GM12874 (cell line): Measurements from ENCODE around the gene STOM.

ENCODE experiments used
- TF ChIP-seq, protein P1 (sequence below): IDR thresholded peaks from 2 replicates; pipeline ENCODE4 v1.5.1; 2011; ENCODE audit warnings: low read depth, mild to moderate bottlenecking, control low read depth, low read length, moderate library complexity; ENCODE audit not compliant: insufficient read depth

STOM gene

DNA sequence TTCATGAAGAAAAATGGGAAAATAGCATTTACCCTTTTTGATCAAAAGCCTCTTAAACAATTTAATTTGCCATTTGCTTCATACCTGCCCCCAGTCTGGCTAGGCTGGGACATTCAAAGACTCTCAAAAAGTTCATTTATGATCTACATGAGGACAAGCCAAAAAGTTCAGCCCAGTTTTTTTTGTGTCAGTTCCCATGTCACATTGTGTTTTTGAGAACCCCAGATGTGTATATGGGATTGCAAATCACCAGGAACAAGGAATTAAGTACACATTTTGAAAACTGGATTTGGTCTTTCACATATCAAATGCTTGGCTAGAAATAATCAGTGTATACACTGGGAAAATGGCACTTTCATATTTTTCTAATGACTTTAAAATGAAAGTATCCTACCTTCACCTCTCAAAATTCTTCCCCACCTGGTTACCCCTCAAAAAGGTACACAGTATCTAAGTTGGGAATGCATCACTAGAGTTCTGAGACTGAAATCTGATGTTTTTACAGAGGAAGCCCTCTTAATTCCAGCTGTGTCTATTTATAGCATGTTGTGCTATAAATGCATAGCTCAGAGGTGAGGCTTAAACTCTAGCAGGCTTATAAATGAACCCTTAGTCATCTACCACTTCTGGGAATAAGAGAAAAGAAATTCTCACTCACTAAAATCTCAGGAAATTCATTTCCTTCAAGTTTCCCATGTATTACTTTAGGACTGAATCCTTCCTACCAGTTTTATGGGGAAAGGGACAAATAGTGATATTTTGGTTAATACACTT lies 9.3 kb downstream of the STOM start:
- TF ChIP-seq, protein P1, sequence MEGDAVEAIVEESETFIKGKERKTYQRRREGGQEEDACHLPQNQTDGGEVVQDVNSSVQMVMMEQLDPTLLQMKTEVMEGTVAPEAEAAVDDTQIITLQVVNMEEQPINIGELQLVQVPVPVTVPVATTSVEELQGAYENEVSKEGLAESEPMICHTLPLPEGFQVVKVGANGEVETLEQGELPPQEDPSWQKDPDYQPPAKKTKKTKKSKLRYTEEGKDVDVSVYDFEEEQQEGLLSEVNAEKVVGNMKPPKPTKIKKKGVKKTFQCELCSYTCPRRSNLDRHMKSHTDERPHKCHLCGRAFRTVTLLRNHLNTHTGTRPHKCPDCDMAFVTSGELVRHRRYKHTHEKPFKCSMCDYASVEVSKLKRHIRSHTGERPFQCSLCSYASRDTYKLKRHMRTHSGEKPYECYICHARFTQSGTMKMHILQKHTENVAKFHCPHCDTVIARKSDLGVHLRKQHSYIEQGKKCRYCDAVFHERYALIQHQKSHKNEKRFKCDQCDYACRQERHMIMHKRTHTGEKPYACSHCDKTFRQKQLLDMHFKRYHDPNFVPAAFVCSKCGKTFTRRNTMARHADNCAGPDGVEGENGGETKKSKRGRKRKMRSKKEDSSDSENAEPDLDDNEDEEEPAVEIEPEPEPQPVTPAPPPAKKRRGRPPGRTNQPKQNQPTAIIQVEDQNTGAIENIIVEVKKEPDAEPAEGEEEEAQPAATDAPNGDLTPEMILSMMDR = no peak

DNA sequence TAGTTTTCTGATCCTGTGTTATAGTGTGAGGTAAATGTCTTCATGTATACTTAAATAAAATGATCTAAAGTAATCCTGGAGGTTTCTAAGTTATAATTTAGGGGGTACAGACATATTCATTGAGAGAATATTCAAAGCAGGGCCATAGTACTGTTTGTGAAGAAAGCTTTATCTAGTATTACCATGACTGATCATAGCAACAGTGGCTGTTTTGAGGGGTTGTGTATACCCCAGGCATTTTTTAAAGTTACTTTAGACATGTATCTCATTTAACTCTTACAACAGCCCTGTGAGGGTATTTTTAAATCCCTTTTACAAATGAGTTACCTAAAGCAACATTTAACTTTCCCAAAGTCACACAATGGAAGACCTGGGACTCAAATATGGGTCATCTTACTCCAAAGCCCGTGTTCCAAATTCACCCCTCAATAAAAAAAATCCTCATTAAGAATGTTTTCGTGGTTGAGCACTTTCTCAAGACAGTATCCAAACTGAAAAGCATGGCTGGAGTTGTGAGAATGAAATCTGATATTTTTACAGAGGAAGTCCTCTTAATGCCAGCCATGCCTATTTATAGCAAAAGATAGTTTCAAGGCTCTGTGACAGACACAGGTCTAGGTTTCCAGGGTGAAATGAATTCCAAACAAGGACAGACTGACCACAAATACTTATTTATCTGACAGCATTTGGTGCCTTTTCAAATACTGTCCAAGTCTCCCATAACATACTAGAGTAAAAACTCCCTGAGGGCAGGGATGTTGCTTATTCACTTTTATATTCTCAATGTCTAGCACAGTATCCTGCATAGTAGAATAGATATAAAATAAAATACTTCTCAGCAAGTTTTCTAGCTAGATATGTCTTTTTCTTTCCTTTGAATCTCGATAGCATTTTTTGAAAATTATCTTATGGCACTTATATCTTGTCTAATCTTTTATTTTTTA lies 10.4 kb downstream of the STOM start:
- TF ChIP-seq, protein P1 = no peak

- TF ChIP-seq, protein P1 = no peak
These were observed 11.3 kb downstream of the STOM start for GRCh38 chr9:121358751-121359150.

GRCh38 chr9:121357011-121357410 lies 13.0 kb downstream of the STOM start:
- TF ChIP-seq, protein P1 = no peak

GRCh38 chr9:121354762-121355161 lies 15.3 kb downstream of the STOM start:
- TF ChIP-seq, protein P1 = no peak

DNA sequence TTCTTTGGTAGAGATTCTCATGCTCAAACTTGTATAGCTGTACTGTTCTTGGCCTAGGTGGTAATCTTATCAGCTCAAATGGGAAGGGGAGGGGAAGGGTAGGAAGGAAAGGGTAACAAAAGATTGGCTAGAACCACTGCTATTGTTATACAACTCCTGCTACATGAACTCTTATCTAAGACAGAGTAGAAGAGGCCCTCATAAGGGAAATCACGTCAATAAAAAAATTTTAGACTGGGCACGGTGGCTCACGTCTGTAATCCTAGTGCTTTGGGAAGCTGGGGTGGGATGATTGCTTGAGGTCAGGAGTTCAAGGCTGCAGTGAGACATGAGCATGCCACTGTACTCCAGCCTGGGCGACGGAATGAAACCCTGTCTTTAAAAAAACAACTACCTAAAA lies 15.9 kb downstream of the STOM start:
- TF ChIP-seq, protein P1 = no peak
